Adipose tissue (tissue), 3 donors: ENCODE data around the gene SNTG2. TPM values are rescaled to one million over a fixed set of nuclear protein-coding genes. Genes with fewer than 3 reads are reported as not detected.

ENCODE experiments used
- H3K27ac ChIP-seq: one replicate; pipeline ENCODE4 v1.5.1; 2013; ENCODE audit warnings: low read depth, low read length
- WGBS, 3 donors: extraction: QIAGEN DNeasy Blood & Tissue Kit; methylation state at CpG; one replicate each; pipeline ENCODE4 v1.1.7; 2013; 5-methylcytosine and 5-hydroxymethylcytosine counted together
- polyA plus RNA-seq, 3 donors: library from polyadenylated mRNA; stranded (reverse); fragments of 200-250 nt; gene quantifications; one replicate each; pipeline ENCODE4 v1.2.3, GENCODE V29; 2013
- donor health status: healthy with polysubstance abuse.
- donor health status: Bipolar disorder and iron deficiency.
- donor health status: healthy.

Gene SNTG2
- polyA plus RNA-seq, 3 donors = 0.56 to 2.8 (median 2.7) TPM

DNA sequence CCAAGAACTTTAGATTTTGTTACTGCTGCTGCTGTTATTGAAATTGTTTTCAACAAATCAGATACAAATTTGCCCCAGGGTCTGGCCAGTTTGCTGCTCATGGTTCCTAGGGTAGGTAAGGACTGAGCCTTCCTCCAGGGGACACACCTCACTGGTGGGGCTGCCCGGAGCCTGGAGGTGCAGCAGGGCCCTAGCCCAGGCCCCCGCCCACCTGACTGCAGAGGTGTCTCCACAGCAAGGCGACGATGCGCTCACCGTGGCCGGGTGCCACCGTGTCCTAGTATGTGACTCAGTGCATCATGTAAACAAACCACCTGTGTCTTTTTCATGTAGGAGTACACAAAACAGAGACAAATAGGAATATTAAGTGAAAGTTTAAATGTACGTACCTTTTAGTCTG, 309.1 kb downstream of the SNTG2 start:
- H3K27ac ChIP-seq = no peak overlapping the region
- WGBS, 3 donors = 84 to 87% (median 86%) methylated on average over 9 of the region's 9 CpGs

DNA sequence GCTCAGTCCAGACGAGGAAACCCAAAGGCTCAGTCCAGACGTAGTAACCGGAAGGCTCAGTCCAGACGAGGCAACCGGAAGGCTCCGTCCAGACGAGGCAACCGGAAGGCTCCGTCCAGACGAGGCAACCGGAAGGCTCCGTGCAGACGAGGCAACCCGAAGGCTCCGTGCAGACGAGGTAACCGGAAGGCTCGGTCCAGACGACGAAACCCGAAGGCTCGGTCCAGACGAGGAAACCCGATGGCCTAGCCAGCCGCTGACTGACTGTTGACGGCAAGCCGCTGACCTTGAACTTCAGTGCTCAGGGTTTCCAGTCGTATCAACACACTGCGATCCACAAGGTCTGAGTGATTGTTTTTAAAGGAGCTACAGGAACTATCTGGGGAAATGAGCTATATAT, 312.0 kb downstream of the SNTG2 start:
- H3K27ac ChIP-seq = no peak overlapping the region
- WGBS, 3 donors = 87 to 94% (median 93%) methylated on average over 28 to 29 of the region's 29 CpGs

DNA sequence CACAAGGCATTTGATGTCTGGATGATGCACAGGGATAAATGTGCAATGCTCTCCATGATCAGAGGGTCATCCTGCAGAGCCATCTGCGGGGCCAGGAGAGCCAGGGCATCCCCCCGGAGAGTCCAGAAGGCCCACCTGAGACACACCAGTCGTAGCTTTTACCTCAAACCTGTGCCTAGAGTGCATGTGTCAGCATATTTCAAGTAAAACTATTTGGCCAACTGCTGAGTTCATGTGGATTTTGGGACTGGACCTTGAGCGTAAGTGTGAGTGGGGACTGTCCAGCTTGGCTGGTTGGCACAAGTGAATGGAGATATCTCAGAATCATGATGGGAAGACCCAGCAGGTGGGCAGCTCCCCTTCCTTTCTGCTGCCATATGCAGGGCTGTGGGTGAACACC, 314.8 kb downstream of the SNTG2 start:
- no peak overlapping the region for H3K27ac ChIP-seq
- WGBS, 3 donors = 85 to 97% (median 86%) methylated on average over 4 of the region's 4 CpGs

DNA sequence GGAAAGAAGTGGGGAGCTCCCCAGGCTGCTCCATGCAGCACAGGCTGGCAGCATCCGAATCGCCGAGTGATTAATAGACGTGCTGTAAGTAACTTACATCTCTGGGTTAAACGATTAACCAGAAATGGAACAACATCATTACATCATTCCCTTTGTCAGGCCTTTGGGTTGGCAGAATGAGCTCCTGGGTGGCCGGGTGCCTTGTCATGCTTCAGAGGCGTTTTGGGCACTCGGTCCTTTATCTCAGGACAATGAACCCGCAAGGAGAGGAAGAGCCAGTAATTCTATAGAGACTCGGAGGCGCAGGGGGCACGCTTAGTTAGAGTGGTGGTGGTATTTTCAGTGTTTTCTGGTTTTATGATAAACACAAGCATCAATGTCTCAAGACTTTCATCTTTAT, 315.7 kb downstream of the SNTG2 start:
- WGBS, 3 donors = 81 to 90% (median 89%) methylated on average over 12 of the region's 12 CpGs
- H3K27ac ChIP-seq = no peak overlapping the region

DNA sequence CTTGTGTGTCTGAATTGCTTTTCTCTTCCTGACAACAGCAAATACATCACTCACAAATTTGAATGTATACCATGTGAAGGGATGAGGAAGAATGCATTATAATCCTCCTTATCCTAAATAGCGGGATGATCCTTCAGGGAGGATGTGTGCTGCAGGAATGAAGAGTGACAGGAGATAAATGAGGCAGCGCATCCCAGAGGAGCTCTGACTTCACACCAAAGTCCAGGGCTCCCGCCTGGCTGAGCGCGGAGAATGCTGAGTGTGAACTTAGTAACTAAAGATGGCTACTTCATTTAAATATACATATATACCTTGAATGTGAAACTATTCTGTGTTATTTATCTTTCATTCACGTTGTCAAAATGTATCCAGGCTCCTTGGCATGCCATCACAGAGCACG, 317.4 kb downstream of the SNTG2 start:
- no peak overlapping the region for H3K27ac ChIP-seq
- WGBS, 3 donors = 67 to 80% (median 73%) methylated on average over 7 of the region's 7 CpGs

DNA sequence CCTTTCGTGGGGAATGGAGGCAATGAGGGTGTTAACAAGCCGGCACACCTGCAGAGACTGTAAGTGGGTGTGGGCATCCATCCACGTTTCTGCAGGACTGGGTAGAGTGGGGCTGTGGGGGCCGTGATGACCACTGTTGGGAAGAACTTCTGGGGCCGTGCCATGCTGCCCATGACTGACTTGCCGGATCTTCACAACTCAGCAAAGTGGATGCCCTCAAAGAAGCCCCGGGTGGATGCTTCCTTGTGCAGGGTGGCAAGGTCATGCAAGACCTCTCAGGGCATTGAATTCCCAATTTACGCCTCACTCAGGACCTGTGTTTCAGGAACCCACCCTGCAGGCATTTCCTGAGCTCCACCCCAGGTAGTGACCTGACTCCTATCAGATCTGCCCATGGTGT, 319.2 kb downstream of the SNTG2 start:
- WGBS, 3 donors = 64 to 83% (median 82%) methylated on average over 8 of the region's 8 CpGs
- no peak overlapping the region for H3K27ac ChIP-seq

- H3K27ac ChIP-seq = no peak overlapping the region
- 90 to 94% (median 93%) methylated on average over 18 of the region's 18 CpGs for WGBS, 3 donors
These were observed 322.2 kb downstream of the SNTG2 start for GRCh38 chr2:1272835-1273234.

DNA sequence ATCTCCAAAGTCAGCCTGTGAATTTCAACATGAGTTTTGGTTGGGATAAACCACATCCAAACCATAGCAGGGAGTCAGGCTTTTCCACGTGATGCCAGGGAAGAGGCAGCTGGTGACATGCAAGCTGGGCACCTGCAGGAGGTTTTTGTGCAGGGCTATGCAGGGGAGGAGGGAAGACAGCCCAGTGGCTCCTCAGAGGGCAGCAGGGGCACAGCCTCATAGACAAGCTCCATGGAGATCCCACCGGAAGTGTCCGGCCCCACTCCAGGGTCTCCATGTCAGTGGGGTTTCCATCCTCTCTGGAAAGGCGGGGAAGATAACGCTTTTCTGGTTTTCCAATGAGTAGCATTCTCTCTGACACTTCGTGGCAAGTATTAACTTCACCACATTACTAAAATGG, 327.0 kb downstream of the SNTG2 start:
- WGBS, 3 donors = 87 to 95% (median 89%) methylated on average over 6 of the region's 6 CpGs
- no peak overlapping the region for H3K27ac ChIP-seq

DNA sequence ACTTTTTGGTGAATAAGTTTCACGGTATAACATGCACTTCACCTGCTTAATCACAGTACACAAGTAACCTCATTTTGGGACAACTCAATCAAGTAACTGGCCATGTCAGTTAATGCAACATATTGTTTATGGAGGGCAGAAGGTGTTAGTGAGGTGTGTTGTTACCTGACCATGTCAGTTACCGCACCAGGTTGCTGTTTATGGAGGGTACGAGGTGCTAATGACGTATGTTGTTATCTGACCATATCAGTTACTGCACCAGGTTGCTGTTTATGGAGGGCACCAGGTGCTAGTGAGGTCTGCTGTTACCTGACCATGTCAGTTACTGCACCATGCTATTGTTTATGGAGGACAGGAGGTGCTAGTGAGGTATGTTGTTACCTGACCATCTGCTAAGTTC, 327.5 kb downstream of the SNTG2 start:
- WGBS, 3 donors = 76 to 90% (median 81%) methylated on average over 4 of the region's 4 CpGs
- H3K27ac ChIP-seq = no peak overlapping the region

- WGBS, 3 donors = 91 to 96% (median 94%) methylated on average over 27 of the region's 27 CpGs
- H3K27ac ChIP-seq = no peak overlapping the region
These were observed 328.2 kb downstream of the SNTG2 start for GRCh38 chr2:1278861-1279260.

GRCh38 chr2:1282552-1282951, 331.9 kb downstream of the SNTG2 start:
- H3K27ac ChIP-seq = no peak overlapping the region
- 35 to 72% (median 42%) methylated on average over 22 of the region's 22 CpGs for WGBS, 3 donors

DNA sequence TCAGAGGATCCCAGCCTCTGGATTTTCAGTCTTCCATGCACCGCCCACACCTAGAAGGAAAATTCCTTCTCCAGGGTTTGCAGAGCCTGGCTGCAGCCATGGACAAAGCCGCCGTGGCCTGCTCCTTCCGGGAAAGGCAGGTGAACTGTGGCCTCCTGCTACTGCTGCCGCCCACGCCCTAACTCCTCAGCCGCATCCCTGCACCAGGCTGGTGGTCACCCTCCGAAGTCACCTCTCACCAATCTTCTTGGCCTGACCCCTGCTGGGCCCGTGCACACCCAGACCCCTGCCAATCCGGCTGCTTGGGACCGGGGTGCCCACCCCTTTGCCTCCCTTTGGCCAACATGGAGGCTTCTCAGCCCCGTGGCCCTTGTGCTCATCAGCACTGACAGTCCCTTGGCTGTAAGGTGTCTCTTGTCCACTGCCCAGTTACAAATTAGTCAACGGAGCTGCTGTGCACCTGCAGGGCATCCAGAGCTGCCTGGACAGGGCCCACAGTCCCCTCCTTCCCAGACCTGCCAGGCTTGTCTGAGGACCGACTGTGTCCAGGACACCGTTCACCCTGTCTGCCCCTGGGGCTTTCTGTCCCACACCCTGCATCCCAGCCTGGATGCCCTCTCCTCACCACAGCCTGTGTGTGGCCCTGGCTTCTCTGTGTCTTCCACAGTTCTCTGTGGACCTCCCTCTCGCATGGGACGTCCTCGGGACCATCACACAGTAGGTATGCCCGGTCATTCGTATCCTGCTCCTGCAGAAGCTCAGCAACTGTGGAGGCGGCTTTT, 332.6 kb downstream of the SNTG2 start:
- no peak overlapping the region for H3K27ac ChIP-seq
- WGBS, 3 donors = 79 to 88% (median 81%) methylated on average over 21 of the region's 21 CpGs

DNA sequence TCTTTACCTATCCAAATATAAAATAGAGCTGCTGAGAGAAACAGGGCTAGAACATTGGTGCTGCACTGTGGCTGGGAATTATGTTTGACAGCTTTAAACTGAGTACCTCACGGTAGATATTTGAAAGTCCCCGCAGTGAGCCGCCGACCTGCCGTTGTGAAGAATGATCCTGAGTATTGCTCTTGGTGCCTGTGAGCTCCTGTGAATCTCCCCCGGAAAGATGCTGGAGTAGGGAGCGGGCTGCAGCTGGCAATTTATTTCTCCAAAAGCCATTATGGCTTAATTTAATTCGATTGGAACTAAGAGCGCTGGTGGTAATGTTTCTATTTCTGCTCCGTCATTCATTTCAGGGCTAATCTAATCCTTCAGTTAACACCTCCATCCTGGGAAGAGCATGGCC, 333.2 kb downstream of the SNTG2 start:
- no peak overlapping the region for H3K27ac ChIP-seq
- WGBS, 3 donors = 57 to 70% (median 70%) methylated on average over 10 of the region's 10 CpGs

GRCh38 chr2:1286929-1287328, 336.3 kb downstream of the SNTG2 start:
- 75 to 81% (median 78%) methylated on average over 4 of the region's 4 CpGs for WGBS, 3 donors
- H3K27ac ChIP-seq = no peak overlapping the region

DNA sequence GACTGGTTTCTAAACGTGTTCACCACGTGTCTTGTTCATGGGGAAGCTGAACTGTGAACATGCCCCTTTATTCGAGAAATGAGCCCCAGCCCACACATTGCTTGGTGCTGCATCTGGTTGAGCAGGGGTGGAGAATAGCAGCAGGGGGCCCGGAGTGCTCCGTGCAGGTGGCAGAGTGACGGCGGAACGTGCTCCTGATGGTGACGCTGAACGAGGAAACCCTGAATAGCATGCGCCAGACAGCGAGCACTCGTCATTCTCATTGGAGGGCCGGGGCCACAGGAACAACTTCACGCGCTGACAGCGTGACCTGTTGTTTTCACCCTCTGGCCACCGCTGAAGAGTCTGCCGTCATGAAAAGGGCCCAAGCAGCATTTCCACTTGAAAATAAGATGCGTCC, 336.8 kb downstream of the SNTG2 start:
- no peak overlapping the region for H3K27ac ChIP-seq
- WGBS, 3 donors = 88 to 90% (median 89%) methylated on average over 20 of the region's 20 CpGs

DNA sequence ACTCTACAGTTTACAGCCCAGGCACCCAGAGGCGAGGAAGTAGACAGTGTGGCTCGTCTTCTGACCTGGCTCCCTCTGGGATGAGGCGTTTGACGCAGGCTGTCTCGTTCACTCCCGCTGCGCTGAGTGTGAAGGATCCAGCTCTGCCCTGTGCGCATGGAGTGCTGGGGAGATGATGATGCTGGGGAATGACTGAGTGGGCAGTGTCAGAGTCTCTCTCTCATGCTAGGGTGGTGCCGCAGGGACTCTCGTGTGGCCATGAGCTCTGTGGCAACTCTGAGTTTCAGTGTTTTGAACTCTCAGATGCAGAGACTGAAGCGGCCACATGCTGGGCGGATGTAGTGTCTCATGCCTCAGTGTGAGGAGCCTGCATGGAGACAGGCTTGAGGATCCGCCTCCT, 344.3 kb downstream of the SNTG2 start:
- no peak overlapping the region for H3K27ac ChIP-seq
- WGBS, 3 donors = 83 to 92% (median 92%) methylated on average over 13 of the region's 13 CpGs

GRCh38 chr2:1295740-1296139, 345.1 kb downstream of the SNTG2 start:
- 93 to 96% (median 95%) methylated on average over 9 of the region's 9 CpGs for WGBS, 3 donors
- H3K27ac ChIP-seq = no peak overlapping the region

DNA sequence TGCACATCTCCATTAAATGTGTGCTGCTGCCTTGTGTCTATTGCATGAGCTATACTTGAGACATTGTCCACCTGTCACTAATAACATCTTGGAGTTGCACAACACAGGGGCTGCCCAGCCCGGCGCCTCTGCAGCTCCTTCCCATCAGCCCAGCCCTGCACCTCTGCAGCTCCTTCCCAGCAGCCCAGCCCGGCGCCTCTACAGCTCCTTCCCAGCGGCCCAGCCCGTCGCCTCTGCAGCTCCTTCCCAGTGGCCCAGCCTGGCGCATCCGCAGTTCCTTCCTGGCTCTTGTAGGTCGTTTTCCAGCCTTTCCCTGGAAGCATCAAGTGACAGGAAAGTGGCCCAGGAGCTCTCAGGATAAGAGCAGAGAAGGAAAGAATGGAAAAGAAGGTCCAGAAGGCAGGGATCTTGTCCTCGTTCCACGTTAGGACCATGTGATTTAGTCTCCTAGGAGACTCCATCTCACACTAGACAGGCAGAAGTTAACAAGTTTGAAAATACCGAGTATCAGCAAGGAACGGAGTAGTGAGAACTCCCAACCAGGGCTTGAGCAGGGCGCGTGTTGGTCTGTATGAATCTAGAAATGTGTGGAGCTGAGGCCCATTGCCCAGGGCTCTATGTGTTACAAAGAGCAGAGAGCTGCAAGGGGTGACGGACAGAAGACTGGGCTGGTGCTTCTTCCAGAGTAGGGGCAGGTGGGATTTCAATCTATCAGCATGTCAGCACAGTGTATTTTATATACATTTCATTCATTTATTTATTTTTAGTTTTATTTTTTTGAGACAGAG, 346.9 kb downstream of the SNTG2 start:
- 75 to 84% (median 76%) methylated on average over 17 of the region's 17 CpGs for WGBS, 3 donors
- H3K27ac ChIP-seq = no peak overlapping the region

- H3K27ac ChIP-seq = no peak overlapping the region
- WGBS, 3 donors = 77 to 84% (median 80%) methylated on average over 6 of the region's 6 CpGs
These were observed 348.4 kb downstream of the SNTG2 start for GRCh38 chr2:1299043-1299442.

- no peak overlapping the region for H3K27ac ChIP-seq
- 86 to 94% (median 91%) methylated on average over 9 of the region's 9 CpGs for WGBS, 3 donors
These were observed 349.6 kb downstream of the SNTG2 start for GRCh38 chr2:1300284-1300683.
